GM12878 (cell line): ENCODE data around the gene STX12. TPM values are rescaled to one million over a fixed set of nuclear protein-coding genes. Genes with fewer than 3 reads are reported as not detected.

ENCODE experiments used
- ATAC-seq: fragments of 200-7000 bp; cut with Tn5 transposase; 3 replicates; pipeline ENCODE4 v1.9.1; 2020; ENCODE audit warnings: mild to moderate bottlenecking, moderate library complexity
- BruUV-seq: library from RNA; stranded (reverse); fragments of 400-500 nt; replicated peaks from 2 replicates; lab custom pipeline; 2021; lab: Mats Ljungman, UMichigan
- CTCF ChIA-PET: fragments of 300-600 bp; sonication (Branson Sonifier 250); formaldehyde crosslinking; extraction: SDS; loops from one replicate; lab custom pipeline; 2021; ENCODE audit warnings: inconsistent platforms; lab: Yijun Ruan, JAX
- POLR2A ChIA-PET: fragments of 350-600 bp; formaldehyde crosslinking; extraction: SDS; loops from one replicate; lab custom pipeline; 2021; ENCODE audit warnings: inconsistent platforms; lab: Charles Lee
- RAD21 ChIA-PET: fragments of 300-600 bp; sonication (Branson Sonifier 250); formaldehyde crosslinking; loops from one replicate; lab custom pipeline; 2023; ENCODE audit warnings: antibody characterized with exemption; ENCODE audit not compliant: unreplicated experiment; lab: Charles Lee
- SMC1A ChIA-PET: fragments of 300-600 bp; sonication (Branson Sonifier 250); formaldehyde crosslinking; loops from one replicate; lab custom pipeline; 2023; ENCODE audit not compliant: unreplicated experiment, uncharacterized antibody; lab: Charles Lee
- DNase-seq: peaks from one replicate; pipeline ENCODE4 v3.0.0-alpha.2; 2011; ENCODE audit warnings: low read depth, low spot score
- FAIRE-seq: peaks from 3 replicates; lab custom pipeline; 2011; peaks lifted over from hg19 to GRCh38; lab: Jason Lieb, UNC
- H2AFZ ChIP-seq: 2 replicates; pipeline ENCODE4 v1.6.0; 2011; ENCODE audit warnings: low read depth, low read length, control low read depth; ENCODE audit not compliant: control insufficient read depth
- H3K27ac ChIP-seq: 2 replicates; pipeline ENCODE4 v1.5.1; 2011; ENCODE audit warnings: control low read depth; ENCODE audit not compliant: control insufficient read depth, insufficient read depth
- H3K27me3 ChIP-seq, 2 experiments: replicated peaks in 1 of 2; 2 replicates each; pipeline versions ENCODE4 v1.6.0 to v1.6.1; 2011; ENCODE audit warnings: low read length in 1 of 2; ENCODE audit not compliant: control insufficient read depth in 2 of 2, insufficient read depth in 2 of 2
- H3K36me3 ChIP-seq, 2 experiments: 2 replicates each; pipeline ENCODE4 v1.5.1; 2011; ENCODE audit warnings: low read length in 1 of 2; ENCODE audit not compliant: control insufficient read depth in 2 of 2, insufficient read depth in 2 of 2
- H3K4me1 ChIP-seq: 2 replicates; pipeline ENCODE4 v1.6.1; 2011; ENCODE audit warnings: mild to moderate bottlenecking, low read length, moderate library complexity, mixed read lengths; ENCODE audit not compliant: control insufficient read depth, insufficient read depth
- H3K4me2 ChIP-seq: 2 replicates; pipeline ENCODE4 v1.6.0; 2011; ENCODE audit warnings: control low read depth; ENCODE audit not compliant: control insufficient read depth, insufficient read depth
- H3K4me3 ChIP-seq: fragments of 200-600 bp; sonication (generic); 2 replicates; pipeline ENCODE4 v1.5.1; 2016
- H3K79me2 ChIP-seq: 2 replicates; pipeline ENCODE4 v1.6.0; 2011; ENCODE audit warnings: low read length; ENCODE audit not compliant: control insufficient read depth, insufficient read depth
- H3K9ac ChIP-seq: 2 replicates; pipeline ENCODE4 v1.8.0; 2011; ENCODE audit warnings: low read length, control low read depth, mixed read lengths; ENCODE audit not compliant: control insufficient read depth, insufficient read depth
- H3K9me3 ChIP-seq: replicated peaks from 3 replicates; pipeline ENCODE4 v1.5.1; 2011; ENCODE audit warnings: mild to moderate bottlenecking, low read length; ENCODE audit not compliant: control insufficient read depth, insufficient read depth
- H4K20me1 ChIP-seq: 2 replicates; pipeline ENCODE4 v1.6.0; 2011; ENCODE audit not compliant: control insufficient read depth, insufficient read depth
- CHD1 ChIP-seq: IDR thresholded peaks from 2 replicates; pipeline ENCODE4 v1.6.1; 2012; ENCODE audit warnings: low read depth, low read length, improper control_type of control experiment
- CHD4 ChIP-seq: fragments of 200-600 bp; sonication (generic); IDR thresholded peaks from 2 replicates; pipeline ENCODE4 v1.6.1; 2016; ENCODE audit warnings: mild to moderate bottlenecking
- FOXM1 ChIP-seq: IDR thresholded peaks from 2 replicates; pipeline ENCODE4 v1.6.1; 2012; ENCODE audit warnings: low read depth, mild to moderate bottlenecking, inconsistent platforms, low read length, moderate library complexity
- HDGF ChIP-seq: fragments of 450-650 bp; IDR thresholded peaks from 2 replicates; pipeline ENCODE4 v1.6.1; 2016; ENCODE audit warnings: antibody characterized with exemption
- IKZF1 ChIP-seq: fragments of 450-650 bp; conservative IDR thresholded peaks from 2 replicates; pipeline ENCODE4 v1.6.1; 2017; ENCODE audit warnings: antibody characterized with exemption, mild to moderate bottlenecking
- IKZF2 ChIP-seq, 2 experiments: fragments of 450-650 bp; IDR thresholded peaks; 2 replicates each; pipeline ENCODE4 v1.6.1; 2017; ENCODE audit warnings: mild to moderate bottlenecking in 2 of 2, moderate library complexity in 2 of 2
- NFYA ChIP-seq: IDR thresholded peaks from 2 replicates; pipeline ENCODE4 v1.6.1; 2011; ENCODE audit warnings: low read depth, mild to moderate bottlenecking, low read length, improper control_type of control experiment, borderline replicate concordance
- PKNOX1 ChIP-seq: fragments of 450-650 bp; IDR thresholded peaks from 2 replicates; pipeline ENCODE4 v1.6.1; 2016; ENCODE audit warnings: mild to moderate bottlenecking
- POU2F2 ChIP-seq: IDR thresholded peaks from 3 replicates; pipeline ENCODE4 v1.6.1; 2011; ENCODE audit warnings: low read depth, mild to moderate bottlenecking, low read length, borderline replicate concordance
- RCOR1 ChIP-seq: conservative IDR thresholded peaks from 2 replicates; pipeline ENCODE4 v1.6.1; 2012; ENCODE audit warnings: low read depth, low read length, improper control_type of control experiment
- REST ChIP-seq: IDR thresholded peaks from 2 replicates; pipeline ENCODE4 v1.6.1; 2012; ENCODE audit warnings: mild to moderate bottlenecking, low read depth, low read length
- SUZ12 ChIP-seq: fragments of 200-600 bp; sonication (generic); IDR thresholded peaks from one replicate; pipeline ENCODE4 v1.6.1; 2018; ENCODE audit warnings: antibody characterized with exemption, mild to moderate bottlenecking; ENCODE audit not compliant: unreplicated experiment
- ZNF592 ChIP-seq: fragments of 450-650 bp; IDR thresholded peaks from 2 replicates; pipeline ENCODE4 v1.6.1; 2017; ENCODE audit warnings: mild to moderate bottlenecking, moderate library complexity
- ZSCAN29 ChIP-seq: fragments of 450-650 bp; IDR thresholded peaks from 2 replicates; pipeline ENCODE4 v1.6.1; 2017; ENCODE audit warnings: mild to moderate bottlenecking, moderate library complexity
- WGBS: methylation state at CpG from one replicate; pipeline ENCODE4 v1.1.6; 2016; ENCODE audit warnings: low lambda C conversion rate; ENCODE audit not compliant: insufficient replicate concordance, insufficient coverage; ENCODE audit errors: missing lambda C conversion rate; 5-methylcytosine and 5-hydroxymethylcytosine counted together
- in situ Hi-C: fragments of 300-500 bp; cut with MboI; formaldehyde crosslinking; loops from 9 replicates; pipeline ENCODE4 v1.14.3; 2018; ENCODE audit warnings: mixed read lengths
- intact Hi-C: fragments of 100-400 bp; cut with micrococcal nuclease; formaldehyde crosslinking; loops from one replicate; pipeline ENCODE4 v1.14.2; 2022; ENCODE audit not compliant: unreplicated experiment
- polyA plus RNA-seq, 11 experiments: library from polyadenylated mRNA; depleted of rRNA in 4 of 11; unstranded in 6 of 11; stranded (reverse) in 5 of 11; fragments of >200 nt; fragmentation: Nextera tagmentation in 4 of 11; fragmentation: Illumina TruSeq in 1 of 11; extraction: Ambion mirVana in 4 of 11; extraction: Trizol in 1 of 11; gene quantifications; 1 replicate in 1 of 11; 2 replicates in 10 of 11; pipeline versions ENCODE4 v1.2.1 to v1.2.3, GENCODE V29; 2011 to 2016; ENCODE audit warnings: inconsistent platforms in 2 of 11, missing spikeins in 2 of 11, low read depth in 1 of 11
- total RNA-seq, 4 experiments: library from RNA; depleted of rRNA in 3 of 4; stranded (reverse); fragments of >200 nt in 3 of 4; fragmentation: Illumina TruSeq in 1 of 4; extraction: Trizol in 1 of 4; gene quantifications; 2 replicates each; pipeline versions ENCODE4 v1.2.1 to v1.2.3, GENCODE V29; 2013 to 2021

The STX12 gene
- total and polyA plus RNA-seq, 10 of the 15 experiments (the other 5 are each of a cell fraction or from before 2014, with no cell fraction given), result 20.2 to 35.0 (median 28.1) TPM

- Histone ChIP-seq H3K36me3 (no peaks in the 10 kb centered on the region), H3K4me3 (no peak overlapping the region), H3K4me1 (peaks cover 17% of the 10 kb centered on the region), H3K9me3 (no peaks in the 10 kb centered on the region), H3K27me3 (no peaks in the 10 kb centered on the region), H4K20me1 (no peaks in the 10 kb centered on the region), H2AFZ (peak overlapping the region; percentile 55), H3K9ac (no peak overlapping the region; the same call in 1 of the 2 replicates), H3K79me2 (no peaks in the 10 kb centered on the region), H3K4me2 (no peak overlapping the region), H3K27ac (no peak overlapping the region)
- BruUV-seq, result no TSS peak
- intact Hi-C loops (loop anchor here (1.0 to 5.0 kb wide), 3 partner anchors 121 to 350 kb away; partner anchors contain the start of gene EYA3), in situ Hi-C loops (no loop called here)
- no peak for DNase-seq
- peak; percentile 91 for ATAC-seq
- ChIA-PET SMC1A (interaction anchor here (0.6 to 5.1 kb wide), 23 partner anchors 13 to 355 kb away, joined by 3 to 44 read pairs (median 3); partner anchors contain the start of genes EYA3, SMPDL3B and STX12), CTCF (interaction anchor here (0.6 to 5.0 kb wide), 29 partner anchors 10 to 501 kb away, joined by 3 to 50 read pairs (median 4); no protein-coding TSS in a partner anchor), RAD21 (interaction anchor here (0.8 to 4.5 kb wide), 30 partner anchors 10 to 354 kb away, joined by 3 to 32 read pairs (median 4); partner anchors contain the start of genes EYA3, FAM76A, IFI6 and XKR8), POLR2A (interaction anchor here (0.5 to 1.0 kb wide), 2 partner anchors 229 to 993 kb away, joined by 3 to 5 read pairs; no protein-coding TSS in a partner anchor)
- FAIRE-seq, result peak; percentile 18
- 43% methylated on average over 10 of the region's 10 CpGs for WGBS
- TF ChIP-seq IKZF1 (0 out of 2 replicates have a peak, but pooled peaks have one; percentile 13), PKNOX1 (no peak), RCOR1 (no peak), FOXM1 (no peak), CHD1 (no peak), ZSCAN29 (no peak), SUZ12 (no peak), REST (no peak), NFYA (no peak), ZNF592 (peak; percentile 15; the same call in 1 of the 2 replicates), HDGF (no peak), IKZF2 (IDR thresholded peaks at IDR 0.05) (no peak), CHD4 (no peak), POU2F2 (peak; percentile 61; the same call in 1 of the 3 replicates)
Observed at GRCh38 chr1:27858072-27858948, 85.3 kb downstream of the STX12 start.
